LoVo (cell line): ENCODE data around the gene OPTC.
"Not testable (repeated sequence)": the region's sequence is repeated elsewhere in the genome, so short reads cannot be mapped to it uniquely, and the experiment has no call there.

ENCODE experiments used
- DNase-seq: peaks from one replicate; pipeline ENCODE4 v3.0.0-alpha.2; 2016; ENCODE audit warnings: low spot score

The OPTC gene

DNA sequence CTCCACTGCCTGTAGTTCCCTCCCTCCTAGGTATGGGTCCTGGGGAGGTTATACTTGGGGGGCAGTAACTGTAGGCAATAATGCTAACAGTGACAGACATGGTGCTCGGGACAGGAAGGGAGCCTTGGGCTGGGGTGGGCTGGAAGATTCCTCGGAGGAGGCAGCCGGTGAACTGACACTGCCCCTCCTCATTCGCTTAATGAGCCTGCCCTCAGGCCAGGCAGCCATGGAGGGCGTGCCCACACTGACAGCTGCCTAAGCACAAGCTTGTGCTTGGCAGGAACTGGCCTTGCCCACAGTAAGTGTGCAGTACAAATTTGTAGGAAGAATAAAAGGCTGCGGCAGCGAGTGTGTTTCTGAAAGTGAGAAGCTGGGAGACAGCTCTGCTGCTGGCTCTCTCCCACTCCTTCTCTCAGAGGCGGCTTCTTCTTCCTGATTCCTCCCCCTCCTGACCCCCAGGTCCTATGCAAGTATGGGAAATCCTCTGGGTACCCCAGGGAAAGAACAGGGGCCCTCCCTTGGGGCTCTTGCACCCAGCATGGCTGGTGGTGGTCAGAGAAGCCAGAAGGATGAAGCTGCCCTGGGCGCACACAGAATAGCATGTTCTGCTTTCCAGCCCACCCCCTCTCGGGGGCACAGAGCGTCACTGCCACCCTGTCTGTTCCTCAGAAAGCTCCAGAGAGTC, 23.6 kb downstream of the OPTC start:
- DNase-seq, result no peak

- not testable (repeated sequence) for DNase-seq
Measured at GRCh38 chr1:203518139-203518538, 24.2 kb downstream of the OPTC start.

DNA sequence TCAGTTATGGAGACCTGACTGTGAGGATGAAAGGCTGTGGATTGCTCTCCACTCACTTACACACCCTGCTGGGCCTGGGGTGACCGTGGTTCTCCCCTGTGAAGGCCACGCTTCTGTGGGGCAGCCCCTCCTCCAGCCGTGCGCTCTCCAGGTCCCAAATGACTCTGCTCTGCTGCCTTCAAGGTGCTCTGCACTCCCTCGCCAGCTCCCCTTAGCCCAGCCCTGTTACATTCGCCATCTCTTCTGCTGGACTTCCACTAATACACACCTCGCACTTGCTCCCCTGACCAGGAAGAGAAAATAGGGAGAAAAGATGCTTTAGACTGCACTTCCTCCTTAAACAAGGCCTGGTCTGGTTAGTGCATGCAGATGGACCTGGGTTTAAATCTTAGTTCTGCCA, 24.6 kb downstream of the OPTC start:
- no peak for DNase-seq

DNA sequence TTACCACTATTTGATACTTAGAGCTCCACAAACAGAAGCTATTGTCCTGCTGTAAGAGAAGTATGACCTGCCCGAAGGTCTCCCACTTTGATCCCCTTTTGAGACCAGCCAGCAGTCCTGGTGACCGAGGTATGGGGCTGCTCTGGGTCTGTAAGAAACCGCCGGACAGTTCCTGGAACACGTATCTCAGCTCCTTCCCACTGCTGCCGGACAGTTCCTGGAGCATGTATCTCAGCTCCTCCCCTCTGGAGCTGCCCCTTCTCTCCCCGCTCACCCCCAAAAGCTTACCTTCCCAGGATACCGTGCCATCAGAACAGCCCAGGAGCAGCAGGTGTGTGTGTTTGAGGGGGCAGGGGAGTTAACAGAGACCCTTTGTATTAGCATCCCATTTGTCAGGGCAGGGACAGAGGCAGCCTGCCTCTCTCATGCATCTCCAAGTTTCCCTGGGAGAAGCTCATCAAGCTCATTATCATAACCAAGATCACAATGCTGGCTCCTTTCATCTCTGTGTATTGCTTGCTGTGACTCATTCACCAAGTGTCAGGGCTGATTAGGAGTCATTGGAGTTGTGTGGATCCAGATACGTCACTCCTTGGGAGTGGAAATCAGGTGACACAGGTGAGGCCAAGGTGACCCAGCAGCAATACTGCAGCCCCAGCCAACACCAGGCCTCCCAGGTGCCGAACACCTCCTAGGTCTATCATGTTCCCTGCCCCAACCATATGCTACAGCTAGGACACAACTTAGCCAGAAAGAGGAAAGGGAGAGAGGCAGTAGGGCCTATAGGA, 25.3 kb downstream of the OPTC start:
- peak; percentile 26 for DNase-seq

DNA sequence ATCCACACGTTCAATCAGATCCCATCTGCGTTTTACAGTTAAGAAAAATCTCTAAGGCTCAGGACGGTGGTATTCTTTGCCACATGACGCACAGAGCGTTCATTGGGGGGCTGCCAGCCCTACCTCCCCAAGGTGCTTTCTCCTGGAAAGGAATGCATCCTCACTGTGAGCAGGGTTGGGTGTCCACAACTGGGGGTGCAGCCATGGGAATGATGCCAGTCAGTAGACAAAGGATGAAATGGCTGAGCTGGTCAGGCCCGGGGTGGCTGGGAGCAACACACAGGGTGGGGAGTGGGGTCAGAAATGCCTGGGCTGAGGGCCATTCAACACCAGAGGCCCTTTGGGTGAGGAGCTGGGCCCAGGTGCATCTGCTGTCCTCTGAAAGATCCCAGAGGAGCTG, 25.9 kb downstream of the OPTC start:
- no peak for DNase-seq

- DNase-seq, result no peak
Measured at GRCh38 chr1:203520315-203520714, 26.4 kb downstream of the OPTC start.

DNA sequence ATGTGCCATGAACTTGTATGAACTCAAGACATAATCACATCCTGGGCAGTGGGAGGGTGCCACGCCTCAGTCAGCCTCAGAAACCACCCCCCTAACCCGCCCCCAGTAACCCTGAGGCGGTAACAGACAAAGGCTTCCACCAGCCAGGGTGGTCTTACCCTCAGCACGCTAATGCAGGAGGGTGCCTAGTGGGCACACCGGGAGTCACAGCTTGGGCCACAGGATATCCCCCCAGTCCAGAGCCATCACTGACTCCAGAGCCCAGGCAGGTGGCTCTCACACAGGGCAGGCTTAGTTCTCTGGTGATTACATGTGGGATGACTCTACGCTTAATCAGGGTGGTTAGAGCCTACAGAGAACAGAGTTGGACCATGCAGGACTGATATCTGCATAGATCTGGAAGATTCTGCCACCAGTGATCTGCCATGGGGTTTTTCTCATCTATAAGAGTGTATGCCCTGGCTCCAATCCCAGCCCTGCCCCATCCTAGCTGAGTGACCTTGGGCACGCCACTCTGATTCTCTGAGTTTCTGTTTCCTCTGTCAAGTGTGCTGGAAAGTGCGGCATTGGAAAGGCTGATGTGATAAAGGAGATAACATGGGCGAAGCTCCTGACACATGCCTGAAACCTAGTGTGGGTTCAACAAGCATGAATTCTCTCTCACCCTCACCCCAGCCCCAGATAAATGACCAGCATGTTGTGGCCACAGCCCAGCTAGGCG, 27.3 kb downstream of the OPTC start:
- DNase-seq, result no peak

DNA sequence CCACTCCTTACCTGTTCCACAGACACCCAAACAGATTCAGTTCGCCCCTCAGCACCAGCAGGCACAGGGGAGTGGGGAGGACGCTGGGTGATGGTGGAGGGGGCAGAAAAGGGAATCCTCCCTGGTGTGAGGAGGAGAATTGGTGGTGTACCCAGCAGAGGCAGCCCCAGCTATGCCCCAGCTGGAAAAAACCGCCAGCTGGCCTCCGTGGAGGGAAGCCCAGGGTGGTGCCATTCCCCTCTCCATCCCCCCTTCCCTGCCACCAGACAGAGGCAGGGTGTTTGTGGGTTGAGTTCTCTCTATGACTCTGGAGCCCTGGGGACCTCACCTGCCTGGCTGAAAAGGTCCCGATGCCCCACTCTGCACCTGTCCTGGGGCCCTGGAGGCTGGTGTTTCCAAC, 27.9 kb downstream of the OPTC start:
- no peak for DNase-seq

DNA sequence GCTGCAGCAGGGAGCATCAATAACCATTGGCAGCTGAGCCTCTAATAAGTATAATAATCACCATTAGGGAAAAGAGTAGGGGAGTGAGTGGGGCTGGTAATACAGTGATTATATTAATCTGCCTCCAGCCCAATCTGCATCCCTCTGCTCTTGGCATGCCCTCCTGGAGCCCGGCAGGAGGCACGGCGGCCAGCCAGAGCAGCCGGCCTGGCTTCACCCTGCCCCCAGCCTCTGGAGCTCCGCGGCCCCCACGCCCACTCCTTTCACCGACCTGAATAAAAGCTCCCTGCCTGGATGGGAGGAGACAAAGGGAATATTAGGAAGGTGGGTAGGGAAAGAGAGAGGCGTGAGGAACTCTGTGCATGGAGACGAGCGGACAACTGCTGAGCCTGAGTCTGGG, 28.3 kb downstream of the OPTC start:
- no peak for DNase-seq

GRCh38 chr1:203523667-203524066, 29.7 kb downstream of the OPTC start:
- no peak for DNase-seq

DNA sequence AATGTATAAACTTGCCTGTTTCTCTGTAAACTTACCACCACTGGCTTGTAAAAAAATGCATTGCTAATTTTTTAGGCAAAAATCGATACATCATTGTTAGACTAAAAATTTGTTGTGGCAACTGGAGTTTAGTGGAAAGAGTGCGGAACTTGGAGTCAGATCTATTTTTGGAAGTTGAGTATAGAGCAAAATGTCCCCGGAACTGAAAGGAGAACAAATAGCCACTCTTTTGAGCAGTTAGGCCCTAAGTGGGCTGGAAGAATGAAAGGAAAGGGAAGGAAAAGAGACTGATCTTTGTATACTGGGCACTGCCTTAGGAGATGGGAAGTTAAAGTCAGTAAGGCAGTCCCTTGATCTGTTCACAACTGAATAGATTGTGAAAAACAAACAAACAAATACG, 30.2 kb downstream of the OPTC start:
- DNase-seq, result no peak

DNA sequence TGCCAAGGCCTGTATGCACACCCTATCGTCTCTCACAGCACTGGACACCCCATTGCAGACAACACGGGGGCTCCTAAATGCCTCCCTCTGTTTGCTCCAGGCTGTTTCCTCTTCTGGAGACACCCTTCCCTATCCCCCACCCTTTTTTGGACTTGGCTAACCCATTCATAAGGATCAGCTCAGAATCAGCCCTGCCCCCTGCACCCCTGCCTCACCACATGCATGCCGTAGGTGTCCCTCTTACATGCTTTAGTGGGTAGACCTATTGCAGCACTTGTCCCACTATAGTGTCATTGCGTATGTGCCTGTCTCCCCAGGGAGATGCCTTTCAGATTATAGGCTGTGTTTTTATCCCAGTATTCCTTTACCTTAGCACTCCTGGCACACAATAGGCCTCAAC, 30.9 kb downstream of the OPTC start:
- DNase-seq, result no peak

DNA sequence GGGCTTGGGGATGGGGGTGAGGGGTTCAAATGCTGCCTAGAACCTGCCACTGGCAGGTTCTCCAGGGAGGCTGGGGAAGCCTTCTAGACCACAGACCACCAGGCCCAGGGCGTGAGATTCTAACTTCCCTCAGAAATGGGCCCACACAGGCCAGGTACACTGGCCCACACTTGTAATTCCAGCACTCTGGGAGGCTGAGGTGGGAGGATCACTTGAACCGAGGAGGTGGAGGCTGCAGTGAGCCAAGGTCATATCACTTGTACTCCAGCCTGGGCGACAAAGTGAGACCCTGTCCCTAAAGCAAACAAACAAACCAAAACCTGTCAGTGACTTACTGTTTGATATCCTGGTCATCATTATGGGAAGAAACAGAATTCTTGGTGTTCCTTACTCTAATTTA, 31.7 kb downstream of the OPTC start:
- no peak for DNase-seq

GRCh38 chr1:203526130-203526529, 32.2 kb downstream of the OPTC start:
- DNase-seq, result no peak

DNA sequence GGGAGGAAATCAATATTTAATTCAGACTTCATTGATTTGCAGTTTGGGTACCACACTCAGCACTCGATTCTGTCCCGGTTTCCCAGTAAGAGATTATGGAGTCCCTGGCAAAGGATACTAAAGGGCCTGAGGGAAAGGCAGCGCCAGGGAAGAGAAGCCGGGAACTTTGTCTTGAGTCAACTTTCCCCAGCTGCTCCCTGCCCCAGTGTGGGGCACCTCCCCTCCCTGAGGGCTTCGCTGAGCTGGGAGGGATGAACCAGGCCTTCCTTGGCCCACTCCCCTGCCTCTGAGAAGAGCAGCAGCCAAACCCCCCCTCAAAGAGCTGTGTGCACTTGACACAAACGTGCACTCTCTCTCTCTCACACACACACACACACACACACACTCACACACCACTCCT, 32.6 kb downstream of the OPTC start:
- no peak for DNase-seq

DNA sequence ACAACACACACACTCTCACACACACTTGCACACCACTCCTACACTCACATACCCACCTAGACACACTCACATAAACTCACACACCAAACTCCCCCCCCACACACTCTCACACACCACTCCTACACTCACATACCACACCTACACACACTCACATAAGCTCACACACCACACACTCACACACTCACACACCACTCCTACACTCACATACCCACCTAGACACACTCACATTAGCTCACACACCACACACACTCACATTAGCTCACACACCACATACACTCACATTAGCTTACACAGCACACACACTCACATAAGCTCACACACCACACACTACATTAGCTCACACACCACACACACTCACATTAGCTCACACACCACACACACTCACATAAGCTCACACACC, 33.1 kb downstream of the OPTC start:
- DNase-seq, result no peak

GRCh38 chr1:203528063-203528462, 34.1 kb downstream of the OPTC start:
- DNase-seq, result no peak

- no peak for DNase-seq
Measured at GRCh38 chr1:203528976-203529835, 35.3 kb downstream of the OPTC start.

- no peak for DNase-seq
Measured at GRCh38 chr1:203531063-203531462, 37.1 kb downstream of the OPTC start.

DNA sequence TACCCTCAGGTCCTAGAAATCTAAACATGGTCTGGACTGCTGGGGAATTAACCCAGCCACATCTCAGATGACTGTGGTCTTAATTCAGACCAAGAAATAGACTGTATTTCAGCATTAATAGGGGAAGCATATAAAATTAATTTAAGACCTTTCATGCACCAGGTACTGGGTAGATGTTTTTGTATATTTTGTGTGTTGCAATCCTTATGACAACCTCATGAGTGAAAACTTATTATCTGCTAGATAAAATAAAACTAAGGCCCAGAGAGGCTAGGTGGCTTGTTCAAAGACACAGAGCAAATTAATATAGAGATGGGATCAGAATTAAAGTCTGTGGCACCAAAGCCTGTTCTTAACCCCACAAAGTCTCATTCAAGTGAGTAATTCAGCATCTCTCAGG, 40.1 kb downstream of the OPTC start:
- DNase-seq, result no peak

DNA sequence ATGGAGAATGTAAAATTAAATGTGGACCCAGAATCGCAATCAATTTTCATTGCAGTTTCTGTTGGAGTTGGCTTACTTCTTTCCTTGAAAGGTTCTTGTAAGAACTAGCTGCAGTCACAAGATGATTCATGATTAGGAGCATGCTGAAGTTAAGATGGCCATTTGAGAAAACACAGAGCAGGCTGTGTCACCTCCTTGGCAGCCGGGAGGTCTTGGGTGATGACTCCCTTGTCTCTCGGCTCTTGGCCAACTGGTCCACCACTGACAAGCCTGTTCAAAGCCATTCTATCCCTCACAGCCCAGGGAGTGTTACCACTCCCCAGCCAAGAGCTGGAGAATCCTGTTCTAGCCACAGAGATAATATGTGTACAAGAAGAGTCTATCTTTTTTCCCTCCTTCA, 40.6 kb downstream of the OPTC start:
- DNase-seq, result peak; percentile 65

GRCh38 chr1:203536575-203536974, 42.6 kb downstream of the OPTC start:
- no peak for DNase-seq
